ENCODE results near the gene TMEM192.

GRCh38 chr4:165048170-165048569 lies 64.5 kb downstream of the TMEM192 start:
- TF ChIP-seq, protein P1, sequence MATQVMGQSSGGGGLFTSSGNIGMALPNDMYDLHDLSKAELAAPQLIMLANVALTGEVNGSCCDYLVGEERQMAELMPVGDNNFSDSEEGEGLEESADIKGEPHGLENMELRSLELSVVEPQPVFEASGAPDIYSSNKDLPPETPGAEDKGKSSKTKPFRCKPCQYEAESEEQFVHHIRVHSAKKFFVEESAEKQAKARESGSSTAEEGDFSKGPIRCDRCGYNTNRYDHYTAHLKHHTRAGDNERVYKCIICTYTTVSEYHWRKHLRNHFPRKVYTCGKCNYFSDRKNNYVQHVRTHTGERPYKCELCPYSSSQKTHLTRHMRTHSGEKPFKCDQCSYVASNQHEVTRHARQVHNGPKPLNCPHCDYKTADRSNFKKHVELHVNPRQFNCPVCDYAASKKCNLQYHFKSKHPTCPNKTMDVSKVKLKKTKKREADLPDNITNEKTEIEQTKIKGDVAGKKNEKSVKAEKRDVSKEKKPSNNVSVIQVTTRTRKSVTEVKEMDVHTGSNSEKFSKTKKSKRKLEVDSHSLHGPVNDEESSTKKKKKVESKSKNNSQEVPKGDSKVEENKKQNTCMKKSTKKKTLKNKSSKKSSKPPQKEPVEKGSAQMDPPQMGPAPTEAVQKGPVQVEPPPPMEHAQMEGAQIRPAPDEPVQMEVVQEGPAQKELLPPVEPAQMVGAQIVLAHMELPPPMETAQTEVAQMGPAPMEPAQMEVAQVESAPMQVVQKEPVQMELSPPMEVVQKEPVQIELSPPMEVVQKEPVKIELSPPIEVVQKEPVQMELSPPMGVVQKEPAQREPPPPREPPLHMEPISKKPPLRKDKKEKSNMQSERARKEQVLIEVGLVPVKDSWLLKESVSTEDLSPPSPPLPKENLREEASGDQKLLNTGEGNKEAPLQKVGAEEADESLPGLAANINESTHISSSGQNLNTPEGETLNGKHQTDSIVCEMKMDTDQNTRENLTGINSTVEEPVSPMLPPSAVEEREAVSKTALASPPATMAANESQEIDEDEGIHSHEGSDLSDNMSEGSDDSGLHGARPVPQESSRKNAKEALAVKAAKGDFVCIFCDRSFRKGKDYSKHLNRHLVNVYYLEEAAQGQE (IDR thresholded peaks at IDR 0.05), result no peak
- TF ChIP-seq MAX (IDR thresholded peaks at IDR 0.05) (no peak), CTCF (IDR thresholded peaks at IDR 0.05; ENCODE audit: low read depth, low read length, missing input control) (no peak), HNF4A (conservative IDR thresholded peaks at IDR 0.05) (no peak), JUND (IDR thresholded peaks at IDR 0.05) (no peak), ATF3 (IDR thresholded peaks at IDR 0.05) (no peak), SP1 (IDR thresholded peaks at IDR 0.05) (no peak), FOXA2 (IDR thresholded peaks at IDR 0.05) (no peak)

Data from liver (tissue), 3 donors.